Measurements from ENCODE around the gene SCAI. TPM values are rescaled to one million over a fixed set of nuclear protein-coding genes. Genes with fewer than 3 reads are reported as not detected.

SCAI gene
- total and polyA plus RNA-seq, 9 of the 15 experiments (the other 6 are each of a cell fraction or from before 2014, with no cell fraction given), result 0.70 to 12.4 (median 4.2) TPM

DNA sequence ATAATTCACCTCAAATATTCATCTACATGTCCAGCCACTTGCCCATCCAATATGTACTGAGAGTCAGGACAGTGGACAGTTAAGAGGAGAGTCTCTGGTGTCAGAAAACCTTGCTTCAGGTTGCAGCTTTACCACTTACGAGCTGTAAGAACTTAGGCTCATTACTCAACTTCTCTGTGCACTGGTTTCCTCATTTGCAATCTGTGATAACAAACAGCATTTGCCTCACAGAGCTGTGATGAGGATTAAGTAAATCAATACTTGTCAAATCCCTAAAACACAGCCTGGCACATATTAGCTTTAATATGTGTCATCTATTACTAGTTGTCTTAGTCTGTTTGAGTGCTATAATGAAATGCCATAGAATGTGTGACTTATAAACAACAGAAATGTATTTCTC is 211.0 kb downstream of the SCAI start:
- H3K9ac ChIP-seq (ENCODE audit: insufficient read depth in 1 of 2, low read depth in 2 of 2, low read length in 2 of 2), result no peak overlapping the region
- DNase-seq (ENCODE audit: extremely low read depth in 1 of 4, low spot score in 3 of 4) (no peak), FAIRE-seq (no peak), ATAC-seq (no peak)
- no peaks in the 10 kb centered on the region for H3K4me1 ChIP-seq (replicated peaks in 1 of 2; ENCODE audit: control insufficient read depth in 2 of 2, insufficient read depth in 2 of 2, low read length in 2 of 2)
- H3K9me1 ChIP-seq (ENCODE audit: control insufficient read depth, insufficient read depth, low read length), result no peaks in the 10 kb centered on the region
- no peak overlapping the region for H3K27ac ChIP-seq (ENCODE audit: extremely low read depth, low read depth, low read length)
- ChIA-PET POLR2A (interaction anchor here (0.5 kb wide), 1 partner anchor 68 kb away, joined by 4 read pairs; no protein-coding TSS in a partner anchor), CTCF (ENCODE audit: low intra/inter-chr PET ratio) (no interaction called here)
- in situ Hi-C loops (cut with MboI), result loop anchor here (10.0 kb wide), 1 partner anchor 212 kb away; the partner anchor contains the start of gene SCAI
- no peak overlapping the region for H3K4me2 ChIP-seq (ENCODE audit: insufficient read depth, low read length)
- no peak overlapping the region for H3K4me3 ChIP-seq
- BruUV-seq (replicated peaks), result no TSS peak
- H3K27me3 ChIP-seq (ENCODE audit: control insufficient read depth in 2 of 2, insufficient read depth in 2 of 2, low read length in 2 of 2), result no peaks in the 10 kb centered on the region
- no peaks in the 10 kb centered on the region for H4K20me1 ChIP-seq (replicated peaks; ENCODE audit: control insufficient read depth, insufficient read depth, low read length)
- peaks cover 82% of the 10 kb centered on the region for H3K36me3 ChIP-seq (ENCODE audit: control insufficient read depth, insufficient read depth, low read length)
- H3K9me3 ChIP-seq (replicated peaks; ENCODE audit: control insufficient read depth, insufficient read depth, low read depth, low read length), result no peaks in the 10 kb centered on the region
- TF ChIP-seq BACH1 (tag; IDR thresholded peaks at IDR 0.05), result no peak
- WGBS (ENCODE audit: insufficient coverage, low coverage, missing lambda C conversion rate), result 84% methylated on average over 1 of the region's 1 CpG
- intact Hi-C loops (cut with micrococcal nuclease), result no loop called here
- H2AFZ ChIP-seq (ENCODE audit: low read depth, low read length), result no peak overlapping the region
- no peaks in the 10 kb centered on the region for H3K79me2 ChIP-seq (ENCODE audit: control insufficient read depth, insufficient read depth, low read length)

GRCh38 chr9:124929464-124929863 is 213.9 kb downstream of the SCAI start:
- ChIA-PET POLR2A (interaction anchor here (0.7 to 1.4 kb wide), 6 partner anchors 8 to 1576 kb away, joined by 3 to 4 read pairs (median 3); no protein-coding TSS in a partner anchor), CTCF (ENCODE audit: low intra/inter-chr PET ratio) (interaction anchor here (0.5 kb wide), 1 partner anchor 12 kb away, joined by 3 read pairs; no protein-coding TSS in a partner anchor)
- BruUV-seq (replicated peaks), result no TSS peak
- Histone ChIP-seq H3K4me2 (ENCODE audit: insufficient read depth, low read length) (no peak overlapping the region), H3K27ac (ENCODE audit: extremely low read depth, low read depth, low read length) (no peak overlapping the region), H3K9ac (ENCODE audit: insufficient read depth in 1 of 2, low read depth in 2 of 2, low read length in 2 of 2) (no peak overlapping the region), H3K9me1 (ENCODE audit: control insufficient read depth, insufficient read depth, low read length) (no peaks in the 10 kb centered on the region), H2AFZ (ENCODE audit: low read depth, low read length) (no peak overlapping the region), H4K20me1 (replicated peaks; ENCODE audit: control insufficient read depth, insufficient read depth, low read length) (no peaks in the 10 kb centered on the region), H3K36me3 (ENCODE audit: control insufficient read depth, insufficient read depth, low read length) (peaks cover 76% of the 10 kb centered on the region), H3K4me3 (no peak overlapping the region), H3K79me2 (ENCODE audit: control insufficient read depth, insufficient read depth, low read length) (no peaks in the 10 kb centered on the region), H3K9me3 (replicated peaks; ENCODE audit: control insufficient read depth, insufficient read depth, low read depth, low read length) (no peaks in the 10 kb centered on the region), H3K27me3 (ENCODE audit: control insufficient read depth in 2 of 2, insufficient read depth in 2 of 2, low read length in 2 of 2) (no peaks in the 10 kb centered on the region), H3K4me1 (replicated peaks in 1 of 2; ENCODE audit: control insufficient read depth in 2 of 2, insufficient read depth in 2 of 2, low read length in 2 of 2) (no peaks in the 10 kb centered on the region)
- in situ Hi-C loops (cut with MboI), result no loop called here
- DNase-seq (ENCODE audit: extremely low read depth in 1 of 4, low spot score in 3 of 4), result no peak
- FAIRE-seq, result no peak
- TF ChIP-seq ZNF668 (CRISPR knock-in tag; IDR thresholded peaks at IDR 0.05), result no peak
- no peak for TF ChIP-seq CBFA2T2 (conservative IDR thresholded peaks at IDR 0.05)
- no peak for TF ChIP-seq MIER1 (IDR thresholded peaks at IDR 0.05; ENCODE audit: low read depth)
- TF ChIP-seq ZNF707 (CRISPR knock-in tag; conservative IDR thresholded peaks at IDR 0.05), result no peak
- TF ChIP-seq TAF7 (tag; IDR thresholded peaks at IDR 0.05), result no peak
- no peak for TF ChIP-seq FOXJ2 (tag; IDR thresholded peaks at IDR 0.05)
- TF ChIP-seq FOXP1 (CRISPR knock-in tag; IDR thresholded peaks at IDR 0.05), result no peak
- TF ChIP-seq NFYB (IDR thresholded peaks at IDR 0.05; ENCODE audit: extremely low read depth, insufficient read length), result no peak
- TF ChIP-seq FOXM1 (IDR thresholded peaks at IDR 0.05; ENCODE audit: low read depth), result no peak
- TF ChIP-seq FOXM1 (CRISPR knock-in tag; IDR thresholded peaks at IDR 0.05; ENCODE audit: low read depth), result no peak
- no peak for TF ChIP-seq ZNF79 (CRISPR knock-in tag; IDR thresholded peaks at IDR 0.05; ENCODE audit: low read depth)
- no peak for TF ChIP-seq SNIP1 (IDR thresholded peaks at IDR 0.05; ENCODE audit: low read depth)
- no peak for TF ChIP-seq PYGO2 (tag; IDR thresholded peaks at IDR 0.05)
- 94% methylated on average over 3 of the region's 3 CpGs for WGBS (ENCODE audit: insufficient coverage, low coverage, missing lambda C conversion rate)
- ATAC-seq, result no peak
- intact Hi-C loops (cut with micrococcal nuclease), result no loop called here

Data from K562 (cell line).